Tibial nerve (tissue), 4 donors: ENCODE measurements around the gene OR4X2.

Experiments used
- EP300 ChIP-seq, 2 donors: sonication (generic); formaldehyde crosslinking; IDR thresholded peaks; one replicate each; pipeline ENCODE4 v1.6.1; 2017; ENCODE audit warnings: antibody characterized with exemption in 2 of 2, mild to moderate bottlenecking in 1 of 2
- POLR2A ChIP-seq, 2 donors: fragments of 450-650 bp; IDR thresholded peaks; one replicate each; pipeline ENCODE4 v1.6.1; 2017; ENCODE audit warnings: antibody characterized with exemption in 2 of 2, mild to moderate bottlenecking in 2 of 2, moderate library complexity in 2 of 2
- TF ChIP-seq, protein P1 (sequence below), 5 experiments: fragments of 200-600 bp in 3 of 5; fragments of 450-650 bp in 2 of 5; sonication (generic) in 3 of 5; IDR thresholded peaks; one replicate each; pipeline ENCODE4 v1.5.1; 2016 to 2019; ENCODE audit warnings: antibody characterized with exemption in 5 of 5, mild to moderate bottlenecking in 3 of 5, moderate library complexity in 2 of 5

DNA sequence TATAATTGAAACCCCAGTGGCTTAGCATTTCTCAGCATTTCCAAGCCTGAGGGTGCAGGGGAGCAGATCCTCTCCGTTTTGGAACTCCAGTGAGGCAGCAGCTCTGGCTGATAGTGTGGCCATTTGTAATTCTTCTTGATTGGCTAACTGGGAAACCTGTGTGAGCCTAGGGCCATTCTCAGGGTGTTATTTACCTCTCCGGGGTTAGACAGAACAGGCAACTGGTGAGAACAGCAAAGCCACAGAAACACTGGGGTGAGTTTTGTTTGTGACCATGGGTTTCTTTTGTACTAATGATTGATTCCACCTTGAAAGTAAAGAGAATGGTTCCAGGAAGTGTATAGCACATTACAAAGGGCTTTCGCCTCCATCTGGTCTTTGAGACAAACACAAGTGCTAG, 2.4 kb upstream of the OR4X2 start:
- TF ChIP-seq, protein P1, sequence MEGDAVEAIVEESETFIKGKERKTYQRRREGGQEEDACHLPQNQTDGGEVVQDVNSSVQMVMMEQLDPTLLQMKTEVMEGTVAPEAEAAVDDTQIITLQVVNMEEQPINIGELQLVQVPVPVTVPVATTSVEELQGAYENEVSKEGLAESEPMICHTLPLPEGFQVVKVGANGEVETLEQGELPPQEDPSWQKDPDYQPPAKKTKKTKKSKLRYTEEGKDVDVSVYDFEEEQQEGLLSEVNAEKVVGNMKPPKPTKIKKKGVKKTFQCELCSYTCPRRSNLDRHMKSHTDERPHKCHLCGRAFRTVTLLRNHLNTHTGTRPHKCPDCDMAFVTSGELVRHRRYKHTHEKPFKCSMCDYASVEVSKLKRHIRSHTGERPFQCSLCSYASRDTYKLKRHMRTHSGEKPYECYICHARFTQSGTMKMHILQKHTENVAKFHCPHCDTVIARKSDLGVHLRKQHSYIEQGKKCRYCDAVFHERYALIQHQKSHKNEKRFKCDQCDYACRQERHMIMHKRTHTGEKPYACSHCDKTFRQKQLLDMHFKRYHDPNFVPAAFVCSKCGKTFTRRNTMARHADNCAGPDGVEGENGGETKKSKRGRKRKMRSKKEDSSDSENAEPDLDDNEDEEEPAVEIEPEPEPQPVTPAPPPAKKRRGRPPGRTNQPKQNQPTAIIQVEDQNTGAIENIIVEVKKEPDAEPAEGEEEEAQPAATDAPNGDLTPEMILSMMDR (IDR thresholded peaks at IDR 0.05) = no peak
- no peak for TF ChIP-seq POLR2A (IDR thresholded peaks at IDR 0.05)
- no peak for TF ChIP-seq EP300 (IDR thresholded peaks at IDR 0.05)
